Measurements from ENCODE around the gene HSPA1L.
"Not testable (repeated sequence)": the region's sequence is repeated elsewhere in the genome, so short reads cannot be mapped to it uniquely, and the experiment has no call there.

HSPA1L gene

GRCh38 chr6:31811645-31812044, 3.4 kb downstream of the HSPA1L start:
- DNase-seq = no peak

DNA sequence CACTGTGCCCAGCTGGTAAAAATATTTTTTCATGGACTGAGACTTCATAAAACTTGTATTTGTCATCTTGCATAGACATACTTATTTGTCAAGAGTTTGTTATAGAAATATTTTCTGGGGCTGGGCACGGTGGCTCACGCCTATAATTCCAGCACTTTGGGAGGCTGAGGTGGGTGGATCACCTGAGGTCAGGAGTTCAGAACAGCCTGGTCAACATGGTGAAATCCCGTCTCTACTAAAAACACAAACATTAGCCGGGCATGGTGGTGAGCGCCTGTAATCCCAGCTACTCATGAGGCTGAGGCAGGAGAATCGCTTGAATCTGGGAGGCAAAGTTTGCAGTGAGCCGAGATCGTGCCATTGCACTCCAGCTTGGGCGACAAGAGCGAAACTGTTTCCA, 6.5 kb downstream of the HSPA1L start:
- not testable (repeated sequence) for DNase-seq

DNA sequence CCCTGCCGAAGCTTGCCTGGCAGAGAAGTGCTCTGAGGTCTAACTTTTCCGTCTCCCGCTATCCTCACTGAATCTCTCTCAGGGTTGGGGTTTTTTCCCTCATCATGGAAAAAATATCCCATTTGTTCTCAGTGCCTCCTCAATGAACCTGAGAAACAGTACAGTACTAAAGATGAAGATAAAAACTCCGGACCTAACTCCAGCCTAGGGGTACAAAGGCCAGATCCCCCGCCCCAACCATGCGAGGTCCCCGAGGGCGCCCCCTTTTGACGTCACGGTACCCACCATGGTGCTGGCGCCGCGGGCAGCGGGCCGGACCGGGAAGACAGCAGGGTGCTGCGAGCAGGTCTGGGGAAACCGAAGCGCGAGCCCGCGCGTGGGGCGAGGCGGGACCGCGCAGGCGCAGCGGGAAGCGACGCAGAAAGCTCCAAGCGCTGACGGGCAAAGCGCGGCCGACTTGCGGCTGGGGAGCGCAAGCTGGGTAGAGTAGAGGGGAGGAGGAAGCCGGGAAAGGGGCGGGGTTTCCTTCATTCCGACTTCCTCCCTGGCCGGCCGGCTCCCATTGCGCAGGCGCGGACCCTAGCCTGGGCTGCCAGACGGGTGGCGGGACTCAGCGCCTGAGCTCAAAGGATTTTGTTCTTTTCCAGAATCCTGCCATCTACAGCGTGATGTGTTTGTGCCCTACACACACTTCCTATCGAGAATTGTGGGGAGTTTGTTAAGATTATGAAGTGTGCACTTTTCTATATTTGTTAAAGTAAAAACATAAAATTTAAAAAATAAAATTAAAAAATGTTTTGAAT, 8.4 kb downstream of the HSPA1L start, which contains the start of gene LSM2:
LSM2 (minus strand) TSS at position 497 of the 803 bp plus-strand sequence; CDS start at position 288, 209 bp downstream.
- peak; percentile 96 for DNase-seq

GRCh38 chr6:31805939-31806469, 9.1 kb downstream of the HSPA1L start:
- no peak for DNase-seq

DNA sequence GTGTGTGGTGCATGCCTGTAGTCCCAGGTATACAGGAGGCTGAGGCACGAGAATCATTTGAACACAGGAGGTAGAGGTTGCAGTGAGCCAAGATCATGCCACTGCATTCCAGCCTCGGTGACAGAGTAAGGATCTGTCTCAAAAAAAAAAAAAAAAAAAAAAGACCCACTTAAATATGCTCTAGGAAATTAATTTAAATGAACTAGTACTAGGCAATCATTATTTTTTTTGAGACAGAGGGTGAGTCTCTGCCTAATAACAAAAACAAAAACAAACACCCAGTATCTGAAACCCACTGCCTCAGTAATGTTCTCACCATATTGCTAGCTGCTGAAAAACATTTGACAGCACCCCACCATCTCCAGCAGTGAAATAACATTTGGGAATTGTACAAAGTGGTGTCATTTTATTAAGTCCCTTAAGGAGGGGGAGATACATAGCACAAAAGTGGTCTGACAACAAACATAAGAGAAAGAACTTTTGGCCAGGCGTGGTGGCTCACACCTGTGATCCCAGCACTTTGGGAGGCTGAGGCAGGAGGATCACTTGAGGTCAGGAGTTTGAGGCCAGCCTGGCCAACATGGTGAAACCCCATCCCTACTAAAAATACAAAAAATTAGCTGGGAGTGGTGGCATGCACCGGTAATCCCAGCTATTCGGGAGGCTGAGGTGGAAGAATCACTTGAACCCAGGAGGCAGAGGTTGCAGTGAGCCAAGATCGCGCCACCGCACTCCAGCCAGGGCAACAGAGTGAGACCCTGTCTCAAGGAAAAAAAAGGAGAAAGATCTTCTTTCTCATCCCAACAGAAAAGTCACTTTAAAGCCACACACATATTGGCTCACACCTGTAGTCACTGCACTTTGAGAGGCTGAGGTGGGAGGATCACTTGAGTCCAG, 13.8 kb downstream of the HSPA1L start:
- DNase-seq = not testable (repeated sequence)

DNA sequence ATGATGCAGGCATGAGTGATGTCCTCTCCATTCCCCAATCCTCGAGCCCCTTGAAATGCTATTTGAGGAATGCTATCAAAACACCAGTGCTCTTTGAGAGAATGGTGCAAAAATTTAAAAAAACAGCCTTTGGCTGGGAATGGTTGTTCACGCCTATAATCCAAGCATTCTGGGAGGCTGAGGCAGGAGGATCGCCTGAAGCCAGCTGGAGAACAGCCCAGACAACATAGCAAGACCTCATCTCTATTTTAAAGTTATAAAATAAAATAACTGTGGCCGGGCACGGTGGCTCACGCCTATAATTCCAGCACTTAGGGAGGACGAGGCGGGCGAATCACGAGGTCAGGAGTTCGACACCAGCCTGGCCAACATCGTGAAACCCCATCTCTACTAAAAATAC, 15.3 kb downstream of the HSPA1L start:
- no peak for DNase-seq

- no peak for DNase-seq
Observed at GRCh38 chr6:31797588-31797987, 17.5 kb downstream of the HSPA1L start.

- DNase-seq = no peak
Observed at GRCh38 chr6:31796993-31797385, 18.1 kb downstream of the HSPA1L start.

DNA sequence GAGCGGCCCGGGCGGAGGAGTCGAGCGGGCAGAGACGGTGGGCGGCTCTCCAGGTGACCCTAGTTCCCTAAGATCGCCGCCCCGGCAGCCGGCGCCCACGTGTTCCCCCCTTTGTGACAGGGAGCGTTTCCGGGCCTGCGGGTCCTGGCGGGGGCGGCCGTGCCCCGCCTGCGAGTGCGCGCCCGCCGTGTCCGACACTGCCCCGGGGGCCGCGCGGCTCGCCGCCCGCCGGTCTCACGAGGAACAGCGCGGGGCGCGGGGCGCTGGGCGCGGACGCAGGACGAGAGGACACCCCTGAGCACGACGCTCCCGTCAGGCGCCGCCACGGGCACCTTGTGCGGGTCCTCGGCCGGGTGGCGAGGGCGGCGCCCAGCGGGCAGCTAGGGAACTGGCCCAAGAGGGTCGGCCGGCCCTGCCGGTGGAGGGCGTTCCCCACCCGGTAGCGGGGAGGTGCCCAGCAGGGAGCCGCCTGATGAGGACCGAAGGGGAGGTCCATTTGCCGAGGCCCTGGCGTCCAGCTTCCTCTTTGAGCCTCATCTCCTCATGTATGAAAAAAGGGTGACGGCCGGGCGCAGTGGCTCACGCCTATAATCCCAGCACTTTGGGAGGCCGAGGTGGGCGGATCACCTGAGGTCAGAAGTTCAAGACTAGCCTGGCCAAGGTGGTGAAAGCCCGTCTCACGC, 19.3 kb downstream of the HSPA1L start, which contains the start of gene VARS1:
VARS1 (minus strand) TSS at position 137 of the 683 bp plus-strand sequence. CDS start 535 bp downstream, outside the sequence.
- DNase-seq = peak; percentile 79

GRCh38 chr6:31794866-31795615, 20.0 kb downstream of the HSPA1L start:
- no peak for DNase-seq

DNA sequence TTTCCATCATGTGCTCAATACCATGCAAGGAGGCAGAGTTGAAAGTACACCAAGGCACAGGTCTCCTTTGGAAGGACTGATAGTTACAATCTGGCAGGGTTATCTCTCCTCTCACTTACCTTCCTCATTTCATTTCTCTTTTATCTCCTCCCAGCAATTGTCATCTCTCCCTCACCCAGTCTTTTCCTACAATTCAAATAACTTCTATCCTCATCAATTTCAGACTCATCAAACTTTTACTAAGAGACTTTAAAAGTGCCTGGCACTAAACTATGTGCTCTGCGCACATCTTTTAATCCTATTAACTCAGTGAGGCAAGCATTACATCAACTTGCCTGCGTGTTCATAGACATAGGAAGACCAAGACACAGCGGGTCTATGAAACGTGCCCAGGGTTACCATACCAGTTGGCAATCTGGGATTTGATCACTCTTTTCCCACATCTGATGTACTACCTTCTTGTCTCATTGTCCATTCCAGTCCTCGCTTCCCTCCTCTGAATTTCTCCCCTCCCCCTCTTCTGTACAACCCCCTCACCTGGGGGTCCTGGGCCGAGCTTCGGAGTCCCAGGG, 20.7 kb downstream of the HSPA1L start:
- DNase-seq = no peak

- DNase-seq = not testable (repeated sequence)
Observed at GRCh38 chr6:31793927-31794245, 21.2 kb downstream of the HSPA1L start.

DNA sequence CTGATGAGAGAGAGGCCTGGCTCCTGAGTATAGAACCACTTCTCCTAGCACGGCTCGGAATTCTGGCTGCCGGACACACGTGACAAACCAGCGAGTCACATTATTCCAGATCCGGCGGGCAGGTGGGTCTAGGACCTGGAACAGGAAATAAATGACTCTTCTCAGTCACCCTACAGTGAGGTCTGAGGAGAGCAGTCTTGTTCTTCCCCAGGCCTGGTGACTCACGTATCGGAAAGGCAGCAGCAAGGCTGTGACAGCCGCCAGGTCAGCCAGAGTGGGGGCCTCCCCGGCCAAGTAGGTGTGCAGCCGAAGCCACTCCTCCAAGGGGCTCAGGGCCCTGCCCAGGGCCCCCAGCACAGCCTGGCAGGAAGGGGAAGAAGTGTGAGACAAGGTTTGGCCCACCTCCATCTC, 22.3 kb downstream of the HSPA1L start:
- DNase-seq = no peak

DNA sequence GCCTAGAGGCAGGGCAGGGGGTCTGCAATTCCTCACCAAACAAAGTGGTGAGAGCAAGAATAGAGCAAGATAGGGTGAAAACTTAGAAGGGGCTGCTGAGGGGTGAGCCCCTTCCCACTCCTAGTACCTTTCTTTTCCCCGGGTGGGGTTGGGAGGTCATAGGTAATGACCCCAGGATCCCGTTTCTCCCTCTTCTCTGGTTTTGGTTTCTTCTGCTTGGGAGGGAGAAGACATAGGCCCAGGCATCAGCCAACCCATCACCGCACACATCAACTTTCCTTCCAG, 23.1 kb downstream of the HSPA1L start:
- no peak for DNase-seq

DNA sequence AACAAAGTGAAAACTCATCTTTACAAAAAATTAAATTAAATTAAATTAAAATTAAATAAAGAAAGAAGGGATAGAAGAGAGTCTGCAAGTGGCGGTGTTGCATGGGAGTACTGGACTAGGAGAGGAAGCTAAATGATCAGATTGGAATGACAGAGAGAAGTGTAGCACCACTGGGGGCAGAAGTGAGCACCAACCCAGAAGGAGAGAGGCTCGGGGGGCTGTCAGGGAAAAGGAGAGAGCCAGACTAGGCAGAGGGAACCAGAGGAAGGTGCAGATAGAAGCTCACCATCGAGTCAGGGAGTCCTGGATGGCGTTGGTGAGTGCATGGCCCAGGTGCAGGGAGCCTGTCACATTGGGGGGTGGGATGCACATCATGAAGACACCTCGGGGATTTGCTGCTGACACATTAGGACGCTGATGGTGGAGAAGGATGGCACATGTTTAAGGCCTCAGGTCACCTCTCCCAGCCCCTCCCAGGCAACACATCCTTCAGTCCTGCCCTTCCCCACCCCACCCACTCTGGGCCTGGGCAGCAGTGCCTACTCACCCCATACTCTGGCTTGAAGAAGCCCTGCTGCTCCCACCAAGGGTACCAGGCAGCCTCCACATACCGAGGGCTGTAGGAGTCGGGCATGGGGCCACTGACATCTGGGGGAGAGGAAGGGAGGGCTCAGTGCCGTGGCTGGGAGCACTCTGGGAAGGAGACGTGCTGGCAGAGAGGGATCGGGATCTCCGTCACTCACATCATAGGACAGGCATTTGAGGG, 23.6 kb downstream of the HSPA1L start:
- peak; percentile 23 for DNase-seq

GRCh38 chr6:31785475-31785874, 29.6 kb downstream of the HSPA1L start:
- no peak for DNase-seq

DNA sequence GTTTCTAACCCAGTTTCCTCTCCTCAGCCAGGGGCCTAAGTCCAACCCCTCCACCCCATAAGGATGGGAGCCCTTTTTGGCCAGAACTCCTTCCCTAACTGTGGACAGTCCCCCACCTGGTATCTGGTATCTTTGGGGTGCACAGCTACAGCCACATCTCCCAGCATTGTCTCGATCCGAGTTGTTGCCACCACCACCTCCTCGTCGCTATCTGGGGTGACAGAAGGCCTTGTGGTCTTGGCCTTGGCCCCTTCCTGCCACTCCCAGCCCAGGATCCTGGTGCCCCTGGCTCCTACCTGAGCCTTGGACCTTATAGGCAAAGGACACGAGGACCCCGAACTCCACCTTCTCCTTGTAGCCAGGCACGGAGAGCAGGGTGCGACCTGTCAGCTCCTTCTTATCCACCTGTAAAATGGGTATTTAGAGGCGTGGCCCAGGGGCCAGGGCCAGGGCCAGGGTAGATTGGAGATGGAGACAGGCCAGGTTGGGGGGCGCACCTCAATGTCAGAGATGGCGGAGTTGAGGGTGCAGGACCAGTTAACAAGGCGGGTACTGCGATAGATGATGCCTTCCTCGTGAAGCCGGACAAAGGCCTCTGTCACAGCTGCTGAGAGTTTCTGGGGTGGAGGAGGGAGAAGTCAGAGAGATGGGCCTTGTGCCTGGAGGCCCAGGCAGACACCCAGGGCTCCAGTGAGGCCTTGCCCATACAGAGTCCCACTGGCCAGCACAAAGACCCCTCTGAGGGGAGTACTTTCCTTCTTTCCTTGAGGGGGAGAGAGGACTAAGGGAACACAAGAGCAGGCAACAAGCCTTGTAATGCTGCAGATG, 30.8 kb downstream of the HSPA1L start:
- no peak for DNase-seq

- DNase-seq = no peak
Observed at GRCh38 chr6:31782126-31782855, 32.8 kb downstream of the HSPA1L start.
